Cardiac fibroblast (primary cell): ENCODE measurements around the gene LITAFD.
A peak's percentile ranks its signal among the peaks of the same experiment; 100 is the strongest.

Experiments
- DNase-seq, 2 donors: peaks; one replicate each; pipeline versions ENCODE4 v3.0.0 to v3.0.0-alpha.2; 2010; ENCODE audit warnings: low read depth in 2 of 2
- H3K4me3 ChIP-seq, 2 donors: replicated peaks in 1 of 2; 1 replicate in 1 of 2; 2 replicates in 1 of 2; pipeline ENCODE4 v1.5.1; 2011; ENCODE audit warnings: low read depth in 2 of 2, low read length in 2 of 2, mild to moderate bottlenecking in 2 of 2, moderate library complexity in 1 of 2
- TF ChIP-seq, protein P1 (sequence below): IDR thresholded peaks from one replicate; pipeline ENCODE4 v1.5.1; 2011; ENCODE audit warnings: low read depth, mild to moderate bottlenecking, low read length, inconsistent platforms

The LITAFD gene

DNA sequence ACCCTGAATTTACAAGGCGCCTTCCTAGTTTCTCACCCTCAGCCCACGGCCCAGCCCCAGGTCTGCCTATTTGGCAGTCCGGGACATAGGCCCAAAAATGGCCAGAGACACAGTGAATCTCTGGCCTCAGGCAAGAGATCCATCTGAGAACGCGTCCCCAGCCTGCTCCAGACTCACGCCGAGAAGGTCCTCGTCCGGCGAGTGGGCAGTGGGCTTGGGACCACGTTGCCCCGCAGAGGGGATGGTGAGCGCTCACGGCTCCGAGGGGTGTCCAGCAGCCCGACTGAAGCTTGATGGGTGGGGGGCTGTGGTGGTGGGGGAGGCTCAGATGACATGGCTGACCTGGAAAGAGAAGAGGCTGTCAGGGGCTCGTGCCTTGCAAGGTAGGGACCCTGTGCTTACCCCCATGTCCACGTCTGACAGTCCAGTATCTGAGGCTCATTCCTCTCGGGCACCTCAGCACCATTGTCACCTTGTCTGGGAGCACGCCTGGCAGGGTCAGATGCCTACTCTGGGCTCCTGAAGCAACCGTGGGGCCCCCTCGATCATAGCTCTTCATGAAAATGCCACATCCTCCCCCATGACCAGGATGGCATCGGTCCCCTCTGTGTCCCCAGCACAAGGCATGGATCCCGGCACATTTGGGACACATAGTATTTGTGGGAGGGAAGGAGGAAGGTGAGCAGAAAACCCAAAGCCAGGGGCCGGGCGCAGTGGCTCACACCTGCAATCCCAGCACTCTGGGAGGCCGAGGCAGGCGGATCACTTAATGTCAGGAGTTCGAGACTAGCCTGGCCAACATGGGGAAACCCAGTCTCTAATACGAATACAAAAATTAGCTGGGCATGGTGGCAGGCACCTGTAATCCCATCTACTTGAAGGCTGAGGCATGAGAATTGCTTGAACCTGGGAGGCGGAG lies 22.9 kb upstream of the LITAFD start:
- TF ChIP-seq, protein P1, sequence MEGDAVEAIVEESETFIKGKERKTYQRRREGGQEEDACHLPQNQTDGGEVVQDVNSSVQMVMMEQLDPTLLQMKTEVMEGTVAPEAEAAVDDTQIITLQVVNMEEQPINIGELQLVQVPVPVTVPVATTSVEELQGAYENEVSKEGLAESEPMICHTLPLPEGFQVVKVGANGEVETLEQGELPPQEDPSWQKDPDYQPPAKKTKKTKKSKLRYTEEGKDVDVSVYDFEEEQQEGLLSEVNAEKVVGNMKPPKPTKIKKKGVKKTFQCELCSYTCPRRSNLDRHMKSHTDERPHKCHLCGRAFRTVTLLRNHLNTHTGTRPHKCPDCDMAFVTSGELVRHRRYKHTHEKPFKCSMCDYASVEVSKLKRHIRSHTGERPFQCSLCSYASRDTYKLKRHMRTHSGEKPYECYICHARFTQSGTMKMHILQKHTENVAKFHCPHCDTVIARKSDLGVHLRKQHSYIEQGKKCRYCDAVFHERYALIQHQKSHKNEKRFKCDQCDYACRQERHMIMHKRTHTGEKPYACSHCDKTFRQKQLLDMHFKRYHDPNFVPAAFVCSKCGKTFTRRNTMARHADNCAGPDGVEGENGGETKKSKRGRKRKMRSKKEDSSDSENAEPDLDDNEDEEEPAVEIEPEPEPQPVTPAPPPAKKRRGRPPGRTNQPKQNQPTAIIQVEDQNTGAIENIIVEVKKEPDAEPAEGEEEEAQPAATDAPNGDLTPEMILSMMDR: no peak
- no peak for DNase-seq
- no peak overlapping the region for H3K4me3 ChIP-seq

DNA sequence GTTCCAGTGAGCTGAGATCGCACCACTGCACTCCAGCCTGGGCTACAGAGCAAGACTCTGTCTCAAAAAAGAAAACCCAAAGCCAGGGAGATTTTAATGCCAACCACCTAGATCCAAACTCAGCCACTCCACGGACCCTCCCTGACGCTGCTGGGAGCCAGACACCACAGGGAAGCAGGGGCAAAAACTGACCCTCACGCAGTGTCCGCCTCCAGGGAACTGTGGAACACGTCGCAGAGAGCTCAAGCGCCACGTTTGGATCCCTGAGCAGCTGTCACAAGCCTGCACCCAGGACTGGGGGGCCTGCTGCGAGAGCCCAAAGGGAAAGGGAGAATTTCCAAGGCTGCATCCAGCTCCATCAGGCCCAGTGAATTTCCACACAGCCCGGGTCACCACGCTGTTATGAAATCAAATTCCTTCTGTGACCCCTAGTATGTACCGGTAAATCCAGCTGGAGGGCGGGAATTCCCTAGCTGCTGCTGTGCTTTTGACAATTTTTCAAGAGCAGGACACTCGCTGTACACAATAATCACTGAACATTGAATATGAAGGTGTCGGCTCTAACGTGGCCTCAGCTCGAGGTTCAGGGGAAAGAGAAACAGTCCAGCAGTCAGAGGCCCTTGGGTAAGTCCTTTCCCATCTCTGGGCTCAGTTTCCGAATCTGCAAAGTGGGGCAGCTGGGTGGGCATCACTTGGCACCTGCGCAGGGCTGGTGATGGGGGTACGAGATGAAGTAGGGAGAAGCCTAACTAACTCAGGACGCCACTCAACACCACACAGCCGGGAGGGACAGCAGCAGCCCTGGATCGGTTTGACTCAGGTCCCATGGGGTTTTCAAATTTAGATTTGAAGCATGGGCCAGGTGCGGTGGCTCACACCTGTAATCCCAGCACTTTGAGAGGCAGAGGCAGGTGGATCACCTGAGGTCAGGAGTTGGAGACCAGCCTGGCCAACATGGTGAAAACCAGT lies 22.0 kb upstream of the LITAFD start:
- TF ChIP-seq, protein P1: no peak
- H3K4me3 ChIP-seq: no peak overlapping the region
- peak; percentile 73 to 82 for DNase-seq

DNA sequence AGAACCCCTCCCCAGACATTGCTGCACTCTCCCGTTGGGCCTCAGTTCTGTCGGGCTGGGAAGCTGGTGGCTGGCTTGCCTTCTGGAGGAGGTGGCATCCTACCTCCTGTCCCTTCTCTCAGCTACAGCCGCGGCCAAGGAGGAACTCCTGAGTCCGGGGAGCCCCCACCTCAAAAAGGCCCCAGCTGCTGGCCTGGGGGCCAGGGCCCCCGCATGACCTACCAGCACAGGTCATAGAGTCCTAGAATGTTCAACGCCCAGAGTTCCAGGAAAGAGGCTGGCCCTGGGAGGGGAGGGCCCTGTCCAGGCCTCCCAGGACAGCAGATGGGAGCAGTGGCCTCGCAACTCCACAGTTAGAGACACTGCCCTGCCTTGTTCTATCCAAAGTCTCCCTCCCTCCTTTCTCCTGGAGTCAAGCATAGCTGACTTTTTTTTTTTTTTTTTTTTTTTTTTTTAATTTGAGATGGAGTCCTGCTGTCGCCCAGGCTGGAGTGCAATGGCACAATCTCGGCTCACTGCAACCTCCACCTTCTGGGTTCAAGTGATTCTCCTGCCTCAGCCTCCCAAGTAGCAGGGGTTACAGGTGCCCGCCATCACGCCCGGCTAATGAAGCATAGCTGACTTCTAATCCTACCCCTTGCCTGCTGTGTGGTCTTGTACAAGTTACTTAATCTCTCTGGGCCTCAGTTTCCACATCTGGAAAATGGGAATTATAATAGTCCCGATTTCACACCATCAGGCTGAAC lies 20.4 kb upstream of the LITAFD start:
- DNase-seq: no peak
- TF ChIP-seq, protein P1: no peak
- H3K4me3 ChIP-seq: no peak overlapping the region

DNA sequence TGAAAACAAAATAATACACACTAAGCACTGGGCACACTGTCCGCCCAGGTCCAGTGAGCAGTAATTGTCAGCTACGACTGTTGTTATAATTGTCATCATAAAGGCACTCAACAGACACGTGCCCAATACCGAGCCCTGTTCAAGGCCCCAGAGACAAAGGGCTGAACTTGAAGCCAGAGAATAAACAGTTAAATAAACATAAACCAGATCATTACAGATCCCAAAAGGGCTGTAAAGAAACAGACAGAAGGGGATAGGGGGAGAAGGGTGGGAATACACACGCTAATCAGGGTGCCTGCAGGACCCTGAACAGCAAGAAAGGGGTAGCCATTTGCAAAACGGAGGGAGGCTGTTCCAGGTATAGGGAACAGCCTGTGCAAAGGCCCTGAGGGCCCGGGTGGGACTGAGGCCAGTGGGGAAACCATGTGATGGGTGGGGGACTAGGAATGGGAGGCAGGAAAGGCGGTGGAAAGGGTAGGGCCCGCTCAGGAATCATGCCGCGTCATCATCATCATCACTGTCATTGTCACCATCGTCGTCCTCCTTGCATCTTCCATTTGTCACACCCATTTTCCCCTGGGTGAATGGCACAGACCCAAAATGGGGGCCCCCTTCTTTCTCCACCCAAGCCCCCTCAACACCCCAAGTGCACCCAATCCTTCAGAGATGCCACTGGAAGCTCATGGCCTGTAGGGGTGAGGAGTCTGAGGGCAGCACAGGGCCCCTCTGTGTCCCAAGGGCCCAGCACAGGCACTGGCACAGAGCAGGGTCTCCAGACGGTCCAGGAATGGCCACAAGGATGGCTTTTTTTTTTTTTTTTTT lies 19.6 kb upstream of the LITAFD start:
- H3K4me3 ChIP-seq: no peak overlapping the region
- TF ChIP-seq, protein P1: no peak
- DNase-seq: no peak

DNA sequence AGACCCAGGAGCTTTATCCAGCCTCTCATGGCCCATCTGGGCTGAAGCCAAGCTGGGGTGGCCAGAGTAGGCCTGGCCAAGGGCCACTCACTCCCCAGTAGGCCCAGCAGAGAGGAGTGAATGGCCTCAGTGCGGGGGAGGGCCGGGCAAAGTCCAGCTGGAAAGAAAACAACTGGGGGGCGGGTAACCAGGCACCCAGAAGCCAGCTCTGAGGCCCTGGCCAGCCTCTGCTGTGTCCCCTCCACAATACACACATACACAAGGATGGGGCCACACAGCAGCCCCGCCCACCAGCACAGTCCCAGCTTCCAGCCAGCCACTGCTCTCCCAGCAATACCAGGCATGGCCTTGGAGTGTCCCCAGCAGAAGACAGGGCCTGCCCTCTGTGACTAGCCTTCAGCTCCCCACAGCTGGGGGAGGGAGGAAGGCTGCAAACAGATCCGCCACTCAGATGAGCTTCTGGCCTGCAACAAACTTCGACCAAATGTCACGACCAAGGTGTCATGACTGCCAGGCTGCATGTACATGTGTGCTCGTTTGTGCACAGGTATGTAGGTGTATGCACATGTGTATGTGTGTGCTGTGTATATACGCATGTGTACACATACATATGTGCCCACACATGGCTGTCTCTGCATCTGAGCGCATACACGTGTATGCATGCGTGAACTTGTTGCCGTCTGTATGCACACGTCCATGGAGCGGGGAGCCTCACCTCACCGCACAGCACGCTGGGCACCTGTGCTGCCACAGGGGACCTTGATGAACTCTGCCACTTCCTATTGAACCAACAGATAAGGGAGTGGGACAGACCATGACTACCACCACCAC lies 18.3 kb upstream of the LITAFD start:
- H3K4me3 ChIP-seq: no peak overlapping the region
- TF ChIP-seq, protein P1: no peak
- no peak for DNase-seq
